OCI-LY1 (cell line): Measurements from ENCODE around the gene CIB4.

ENCODE experiments used
- CTCF ChIP-seq: fragments of 200-600 bp; sonication (generic), shearing (Covaris generic); IDR thresholded peaks from 2 replicates; pipeline ENCODE4 v1.5.1; 2017; ENCODE audit warnings: mild to moderate bottlenecking, antibody characterized with exemption, low read length, moderate library complexity, mixed read lengths
- EZH2 ChIP-seq: fragments of 200-600 bp; sonication (generic), shearing (Covaris generic); IDR thresholded peaks from 2 replicates; pipeline ENCODE4 v1.8.0; 2017; ENCODE audit warnings: borderline replicate concordance, mixed run types, mild to moderate bottlenecking, antibody characterized with exemption, low read length, moderate library complexity, mixed read lengths

GRCh38 chr2:26616706-26617587 lies 24.2 kb downstream of the CIB4 start:
- TF ChIP-seq CTCF (no peak), EZH2 (no peak)
